Measurements from ENCODE around the gene RNF8.

The RNF8 gene

GRCh38 chr6:37376078-37376743 lies 22.4 kb downstream of the RNF8 start:
- TF ChIP-seq CTCF (IDR thresholded peaks at IDR 0.05; ENCODE audit: extremely low read depth, missing control alignments) = no peak
- no peak for DNase-seq (ENCODE audit: low spot score)

- TF ChIP-seq CTCF (IDR thresholded peaks at IDR 0.05; ENCODE audit: extremely low read depth, missing control alignments) = peak; percentile 17
- DNase-seq (ENCODE audit: low spot score) = peak; percentile 62
Observed at GRCh38 chr6:37381579-37381978, 27.8 kb downstream of the RNF8 start.

- TF ChIP-seq CTCF (IDR thresholded peaks at IDR 0.05; ENCODE audit: extremely low read depth, missing control alignments) = no peak
- DNase-seq (ENCODE audit: low spot score) = no peak
Observed at GRCh38 chr6:37382994-37383765, 29.4 kb downstream of the RNF8 start.

GRCh38 chr6:37388578-37388977 lies 34.8 kb downstream of the RNF8 start:
- TF ChIP-seq CTCF (IDR thresholded peaks at IDR 0.05; ENCODE audit: extremely low read depth, missing control alignments) = no peak
- no peak for DNase-seq (ENCODE audit: low spot score)

GRCh38 chr6:37389857-37390256 lies 36.1 kb downstream of the RNF8 start:
- no peak for TF ChIP-seq CTCF (IDR thresholded peaks at IDR 0.05; ENCODE audit: extremely low read depth, missing control alignments)
- no peak for DNase-seq (ENCODE audit: low spot score)

GRCh38 chr6:37391120-37391519 lies 37.3 kb downstream of the RNF8 start:
- TF ChIP-seq CTCF (IDR thresholded peaks at IDR 0.05; ENCODE audit: extremely low read depth, missing control alignments) = no peak
- DNase-seq (ENCODE audit: low spot score) = no peak

- DNase-seq (ENCODE audit: low spot score) = no peak
- TF ChIP-seq CTCF (IDR thresholded peaks at IDR 0.05; ENCODE audit: extremely low read depth, missing control alignments) = no peak
Observed at GRCh38 chr6:37392821-37393220, 39.0 kb downstream of the RNF8 start.

All from GM20000 (cell line).